ENCODE data around the gene C16orf95. TPM values are rescaled to one million over a fixed set of nuclear protein-coding genes. Genes with fewer than 3 reads are reported as not detected.

The C16orf95 gene
- total RNA-seq, 2 experiments from 2014 or later, result 11.5 to 13.6 TPM

- no peak overlapping the region for H3K4me3 Mint-ChIP-seq
- CTCF ChIA-PET, result interaction anchor here (0.7 kb wide), 1 partner anchor 42 kb away, joined by 3 read pairs; the partner anchor contains the start of gene C16orf95
- no peak overlapping the region for H3K27ac Mint-ChIP-seq
- no peak for DNase-seq
- ATAC-seq, result no peak
- peaks cover 2% of the 10 kb centered on the region for H3K4me1 Mint-ChIP-seq (ENCODE audit: low read depth)
- H3K36me3 Mint-ChIP-seq (ENCODE audit: low read depth), result peaks cover 20% of the 10 kb centered on the region
- intact Hi-C loops (cut with micrococcal nuclease), result no loop called here
- POLR2A ChIA-PET, result interaction anchor here (0.6 to 1.6 kb wide), 2 partner anchors 42 to 1090 kb away, joined by 3 to 4 read pairs; no protein-coding TSS in a partner anchor
- TF ChIP-seq CTCF (IDR thresholded peaks at IDR 0.05), result no peak
- H3K9me3 Mint-ChIP-seq, result no peaks in the 10 kb centered on the region
- no peaks in the 10 kb centered on the region for H3K27me3 Mint-ChIP-seq
Observed at GRCh38 chr16:87359121-87359520, 41.9 kb upstream of the C16orf95 start.

GRCh38 chr16:87358696-87359095 is 41.5 kb upstream of the C16orf95 start:
- Mint-ChIP-seq H3K9me3 (no peaks in the 10 kb centered on the region), H3K27me3 (no peaks in the 10 kb centered on the region), H3K36me3 (ENCODE audit: low read depth) (peaks cover 20% of the 10 kb centered on the region), H3K4me1 (ENCODE audit: low read depth) (no peaks in the 10 kb centered on the region), H3K4me3 (no peak overlapping the region), H3K27ac (no peak overlapping the region)
- ATAC-seq (no peak), DNase-seq (no peak)
- intact Hi-C loops (cut with micrococcal nuclease), result no loop called here
- ChIA-PET POLR2A (interaction anchor here (0.6 to 1.6 kb wide), 3 partner anchors 24 to 1090 kb away, joined by 3 to 4 read pairs (median 3); no protein-coding TSS in a partner anchor), CTCF (no interaction called here)
- no peak for TF ChIP-seq CTCF (IDR thresholded peaks at IDR 0.05)

- DNase-seq (no peak), ATAC-seq (no peak)
- no peaks in the 10 kb centered on the region for H3K27me3 Mint-ChIP-seq
- intact Hi-C loops (cut with micrococcal nuclease), result no loop called here
- no peak for TF ChIP-seq CTCF (IDR thresholded peaks at IDR 0.05)
- H3K4me3 Mint-ChIP-seq, result no peak overlapping the region
- ChIA-PET CTCF (no interaction called here), POLR2A (interaction anchor here (0.6 to 0.7 kb wide), 3 partner anchors 9 to 1091 kb away, joined by 3 read pairs; no protein-coding TSS in a partner anchor)
- peaks cover 16% of the 10 kb centered on the region for H3K36me3 Mint-ChIP-seq (ENCODE audit: low read depth)
- no peaks in the 10 kb centered on the region for H3K4me1 Mint-ChIP-seq (ENCODE audit: low read depth)
- no peak overlapping the region for H3K27ac Mint-ChIP-seq
- no peaks in the 10 kb centered on the region for H3K9me3 Mint-ChIP-seq
Observed at GRCh38 chr16:87358250-87358649, 41.1 kb upstream of the C16orf95 start.

- DNase-seq (no peak), ATAC-seq (no peak)
- ChIA-PET CTCF (no interaction called here), POLR2A (interaction anchor here (0.5 kb wide), 1 partner anchor 12 kb away, joined by 3 read pairs; no protein-coding TSS in a partner anchor)
- Mint-ChIP-seq H3K4me1 (ENCODE audit: low read depth) (no peaks in the 10 kb centered on the region), H3K36me3 (ENCODE audit: low read depth) (peaks cover 16% of the 10 kb centered on the region), H3K9me3 (no peaks in the 10 kb centered on the region), H3K4me3 (no peak overlapping the region), H3K27ac (no peak overlapping the region), H3K27me3 (no peaks in the 10 kb centered on the region)
- intact Hi-C loops (cut with micrococcal nuclease), result no loop called here
- TF ChIP-seq CTCF (IDR thresholded peaks at IDR 0.05), result no peak
Observed at GRCh38 chr16:87356491-87356853, 39.3 kb upstream of the C16orf95 start.

- no peak for TF ChIP-seq CTCF (IDR thresholded peaks at IDR 0.05)
- Mint-ChIP-seq H3K27me3 (no peaks in the 10 kb centered on the region), H3K4me1 (ENCODE audit: low read depth) (peaks cover 3% of the 10 kb centered on the region), H3K36me3 (ENCODE audit: low read depth) (peaks cover 14% of the 10 kb centered on the region), H3K4me3 (no peak overlapping the region), H3K9me3 (no peaks in the 10 kb centered on the region), H3K27ac (no peak overlapping the region)
- CTCF ChIA-PET, result no interaction called here
- ATAC-seq, result no peak
- no peak for DNase-seq
- intact Hi-C loops (cut with micrococcal nuclease), result no loop called here
- POLR2A ChIA-PET, result interaction anchor here (1.4 kb wide), 1 partner anchor 29 kb away, joined by 3 read pairs; no protein-coding TSS in a partner anchor
Observed at GRCh38 chr16:87353613-87354012, 36.4 kb upstream of the C16orf95 start.
